IMR-90 (cell line): ENCODE results near the gene POU2F1. TPM values are rescaled to one million over a fixed set of nuclear protein-coding genes. Genes with fewer than 3 reads are reported as not detected.

Experiments used
- ATAC-seq: fragments of 200-7000 bp; cut with Tn5 transposase; 2 replicates; pipeline ENCODE4 v1.9.1; 2020; ENCODE audit warnings: low read depth, mild to moderate bottlenecking, moderate library complexity
- BruUV-seq: library from RNA; stranded (reverse); fragments of 400-500 nt; replicated peaks from 2 replicates; lab custom pipeline; 2021; lab: Mats Ljungman, UMichigan
- CTCF ChIA-PET: fragments of 300-600 bp; formaldehyde crosslinking; extraction: SDS; loops from one replicate; lab custom pipeline; 2021; ENCODE audit warnings: antibody characterized with exemption; lab: Yijun Ruan, JAX
- POLR2A ChIA-PET: fragments of 300-600 bp; sonication (Branson Sonifier 250); formaldehyde crosslinking; loops from one replicate; lab custom pipeline; 2022; ENCODE audit warnings: antibody characterized with exemption; ENCODE audit not compliant: unreplicated experiment; lab: Charles Lee
- DNase-seq: peaks from one replicate; pipeline ENCODE4 v3.0.0; 2013
- H2AFZ ChIP-seq: replicated peaks from 2 replicates; pipeline ENCODE3; 2013; ENCODE audit warnings: low read length, mild to moderate bottlenecking; ENCODE audit not compliant: poor library complexity
- H2AK5ac ChIP-seq: 2 replicates; pipeline ENCODE4 v1.6.1; 2013; ENCODE audit warnings: low read depth, low read length, inconsistent platforms
- H2AK9ac ChIP-seq: replicated peaks from 2 replicates; pipeline ENCODE3; 2013; ENCODE audit warnings: mild to moderate bottlenecking, low read depth, low read length, moderate library complexity; ENCODE audit not compliant: poor library complexity
- H2BK120ac ChIP-seq: 2 replicates; pipeline ENCODE4 v1.6.1; 2013; ENCODE audit warnings: low read depth, low read length, inconsistent platforms
- H2BK15ac ChIP-seq: 3 replicates; pipeline ENCODE4 v1.6.1; 2013; ENCODE audit warnings: low read depth, low read length, inconsistent platforms
- H2BK20ac ChIP-seq: 2 replicates; pipeline ENCODE4 v1.6.1; 2013; ENCODE audit warnings: low read depth, mild to moderate bottlenecking, inconsistent platforms, low read length, moderate library complexity
- H2BK5ac ChIP-seq: 2 replicates; pipeline ENCODE4 v1.6.1; 2013; ENCODE audit warnings: mild to moderate bottlenecking, low read depth, low read length, inconsistent platforms; ENCODE audit not compliant: poor library complexity, severe bottlenecking
- H3K14ac ChIP-seq: replicated peaks from 2 replicates; pipeline ENCODE4 v1.6.1; 2013; ENCODE audit warnings: low read depth, low read length, inconsistent platforms
- H3K18ac ChIP-seq: 2 replicates; pipeline ENCODE4 v1.6.1; 2013; ENCODE audit warnings: low read depth, low read length, control low read depth
- H3K23ac ChIP-seq: 2 replicates; pipeline ENCODE4 v1.6.1; 2013; ENCODE audit warnings: low read depth, low read length, inconsistent platforms
- H3K27ac ChIP-seq: 2 replicates; pipeline ENCODE4 v1.5.1; 2013; ENCODE audit warnings: mild to moderate bottlenecking, control low read depth, low read length; ENCODE audit not compliant: insufficient read depth
- H3K27me3 ChIP-seq: 2 replicates; pipeline ENCODE4 v1.6.1; 2013; ENCODE audit warnings: low read length; ENCODE audit not compliant: control insufficient read depth, insufficient read depth
- H3K36me3 ChIP-seq: 2 replicates; pipeline ENCODE4 v1.6.1; 2013; ENCODE audit warnings: low read length, mixed read lengths; ENCODE audit not compliant: control insufficient read depth, insufficient read depth
- H3K4ac ChIP-seq: 2 replicates; pipeline ENCODE4 v1.6.1; 2013; ENCODE audit warnings: low read depth, low read length, inconsistent platforms
- H3K4me1 ChIP-seq: 2 replicates; pipeline ENCODE4 v1.6.1; 2013; ENCODE audit warnings: low read length, mixed read lengths; ENCODE audit not compliant: control insufficient read depth, insufficient read depth
- H3K4me2 ChIP-seq: 2 replicates; pipeline ENCODE4 v1.6.1; 2013; ENCODE audit warnings: low read depth, mild to moderate bottlenecking, control low read depth, low read length, moderate library complexity
- H3K4me3 ChIP-seq: 2 replicates; pipeline ENCODE4 v1.5.1; 2013; ENCODE audit warnings: low read depth, mild to moderate bottlenecking, control low read depth, low read length, moderate library complexity; ENCODE audit not compliant: insufficient read depth
- H3K56ac ChIP-seq: 2 replicates; pipeline ENCODE4 v1.6.1; 2013; ENCODE audit warnings: low read length, inconsistent platforms; ENCODE audit not compliant: insufficient read depth; ENCODE audit errors: extremely low read depth
- H3K79me1 ChIP-seq, 2 experiments: 2 replicates each; pipeline ENCODE4 v1.6.1; 2013; ENCODE audit warnings: low read length in 2 of 2, inconsistent platforms in 1 of 2, low read depth in 1 of 2
- H3K9ac ChIP-seq: 2 replicates; pipeline ENCODE4 v1.6.1; 2013; ENCODE audit warnings: low read depth, low read length, control low read depth
- H3K9me1 ChIP-seq: 2 replicates; pipeline ENCODE4 v1.6.1; 2013; ENCODE audit warnings: low read length, inconsistent platforms; ENCODE audit not compliant: insufficient read depth
- H3K9me3 ChIP-seq: 2 replicates; pipeline ENCODE4 v1.6.1; 2013; ENCODE audit warnings: low read length; ENCODE audit not compliant: control insufficient read depth, insufficient read depth
- H4K20me1 ChIP-seq: 2 replicates; pipeline ENCODE4 v1.6.1; 2013; ENCODE audit warnings: low read length, inconsistent platforms; ENCODE audit not compliant: insufficient read depth
- H4K5ac ChIP-seq: 2 replicates; pipeline ENCODE4 v1.6.1; 2013; ENCODE audit warnings: mild to moderate bottlenecking, low read depth, low read length, control low read depth
- H4K8ac ChIP-seq, 2 experiments: 2 replicates each; pipeline ENCODE4 v1.6.1; 2013; ENCODE audit warnings: low read depth in 2 of 2, low read length in 2 of 2, control low read depth in 1 of 2, inconsistent platforms in 1 of 2
- H4K91ac ChIP-seq: 2 replicates; pipeline ENCODE4 v1.6.1; 2013; ENCODE audit warnings: low read depth, low read length, inconsistent platforms; ENCODE audit not compliant: insufficient read depth
- BHLHE40 ChIP-seq: fragments of 150-350 bp; IDR thresholded peaks from 2 replicates; pipeline ENCODE4 v1.6.1; 2016; ENCODE audit warnings: mild to moderate bottlenecking, low read depth, low read length
- CEBPB ChIP-seq: IDR thresholded peaks from 2 replicates; pipeline ENCODE4 v1.6.1; 2012; ENCODE audit warnings: low read depth, low read length, improper control_type of control experiment
- CHD1 ChIP-seq: IDR thresholded peaks from 2 replicates; pipeline ENCODE4 v1.6.1; 2012; ENCODE audit warnings: low read depth, low read length, improper control_type of control experiment
- FOS ChIP-seq: fragments of 150-350 bp; IDR thresholded peaks from 2 replicates; pipeline ENCODE4 v1.6.1; 2016; ENCODE audit warnings: low read depth, low read length
- MAFK ChIP-seq: IDR thresholded peaks from 2 replicates; pipeline ENCODE4 v1.6.1; 2012; ENCODE audit warnings: low read depth, low read length, improper control_type of control experiment
- MAZ ChIP-seq: IDR thresholded peaks from 2 replicates; pipeline ENCODE4 v1.6.1; 2012; ENCODE audit warnings: low read depth, mild to moderate bottlenecking, low read length, improper control_type of control experiment, moderate library complexity, borderline replicate concordance
- MXI1 ChIP-seq: IDR thresholded peaks from 2 replicates; pipeline ENCODE4 v1.6.1; 2012; ENCODE audit warnings: low read depth, mild to moderate bottlenecking, low read length, moderate library complexity, borderline replicate concordance
- NFE2L2 ChIP-seq: fragments of 150-350 bp; IDR thresholded peaks from 2 replicates; pipeline ENCODE4 v1.6.1; 2016; ENCODE audit warnings: low read depth, mild to moderate bottlenecking, low read length
- POLR2A ChIP-seq: IDR thresholded peaks from 2 replicates; pipeline ENCODE4 v1.6.1; 2012; ENCODE audit warnings: mild to moderate bottlenecking, low read depth, low read length
- RAD21 ChIP-seq: IDR thresholded peaks from 2 replicates; pipeline ENCODE4 v1.6.1; 2012; ENCODE audit warnings: low read length, improper control_type of control experiment
- RCOR1 ChIP-seq: IDR thresholded peaks from 2 replicates; pipeline ENCODE4 v1.6.1; 2012; ENCODE audit warnings: mild to moderate bottlenecking, low read length, improper control_type of control experiment; ENCODE audit not compliant: insufficient replicate concordance
- RFX5 ChIP-seq: IDR thresholded peaks from 2 replicates; pipeline ENCODE4 v1.8.0; 2012; ENCODE audit warnings: low read depth, mild to moderate bottlenecking, low read length, moderate library complexity
- SMC3 ChIP-seq: fragments of 150-350 bp; IDR thresholded peaks from 2 replicates; pipeline ENCODE4 v1.6.1; 2016; ENCODE audit warnings: low read depth, mild to moderate bottlenecking, antibody characterized with exemption, low read length, moderate library complexity
- WGBS, 2 experiments: methylation state at CpG; one replicate each; pipeline versions ENCODE4 v1.1.5 to v1.1.7; 2013; ENCODE audit warnings: missing lambda C conversion rate in 2 of 2; ENCODE audit not compliant: insufficient read length in 1 of 2; ENCODE audit errors: extremely low coverage in 2 of 2; 5-methylcytosine and 5-hydroxymethylcytosine counted together
- dilution Hi-C: fragments of 300-500 bp; cut with HindIII; formaldehyde crosslinking; loops from one replicate; pipeline ENCODE4 v1.14.3; 2018; ENCODE audit warnings: low sequenced_read_pairs; ENCODE audit not compliant: unreplicated experiment
- in situ Hi-C: fragments of 300-500 bp; cut with MboI; formaldehyde crosslinking; loops from 3 replicates; pipeline ENCODE4 v1.14.3; 2019; ENCODE audit warnings: low sequenced_read_pairs, inconsistent platforms, mixed read lengths
- intact Hi-C: fragments of 100-400 bp; cut with micrococcal nuclease; formaldehyde crosslinking; loops from 2 replicates; pipeline ENCODE4 v1.10.0; 2022
- polyA plus RNA-seq, 3 experiments: library from polyadenylated mRNA; depleted of rRNA; stranded (reverse); fragments of >200 nt; gene quantifications; 2 replicates each; pipeline ENCODE4 v1.2.3, GENCODE V29; 2012; ENCODE audit warnings: low replicate concordance in 1 of 3
- total RNA-seq: library from RNA; depleted of rRNA; stranded (reverse); fragments of >200 nt; gene quantifications from 2 replicates; pipeline ENCODE4 v1.2.3, GENCODE V29; 2012
- TF ChIP-seq, protein P1 (sequence below): fragments of 150-350 bp; IDR thresholded peaks from 2 replicates; pipeline ENCODE4 v1.6.1; 2017; ENCODE audit warnings: mild to moderate bottlenecking, antibody characterized with exemption, low read length, low read depth
- TF ChIP-seq, protein P2 (sequence below): fragments of 150-350 bp; IDR thresholded peaks from 2 replicates; pipeline ENCODE4 v1.6.1; 2016; ENCODE audit warnings: low read depth, mild to moderate bottlenecking, low read length, moderate library complexity, borderline replicate concordance
- TF ChIP-seq, protein P3 (sequence below): conservative IDR thresholded peaks from 2 replicates; pipeline ENCODE4 v1.5.1; 2012; ENCODE audit warnings: mild to moderate bottlenecking, low read depth, low read length, improper control_type of control experiment

Gene POU2F1
- total and polyA plus RNA-seq, 2 of the 4 experiments (the other 2 are of a cell fraction) = 1.2 to 3.4 TPM

GRCh38 chr1:167304165-167304564 is 83.5 kb downstream of the POU2F1 start:
- Histone ChIP-seq H2BK120ac (no peak overlapping the region), H3K14ac (no peak overlapping the region), H4K20me1 (no peaks in the 10 kb centered on the region), H2AFZ (no peak overlapping the region), H3K9ac (no peak overlapping the region), H3K27ac (no peak overlapping the region), H3K23ac (no peak overlapping the region), H4K5ac (no peak overlapping the region), H3K4ac (no peak overlapping the region), H3K4me3 (no peak overlapping the region), H3K56ac (no peak overlapping the region), H3K9me3 (no peaks in the 10 kb centered on the region), H3K79me1 (peaks cover 0 to 3% of the 10 kb centered on the region in 2 experiments; a peak in 1 of 4 replicates), H2AK9ac (no peak overlapping the region), H3K4me2 (no peak overlapping the region), H3K4me1 (no peaks in the 10 kb centered on the region), H2BK5ac (no peak overlapping the region), H3K9me1 (no peaks in the 10 kb centered on the region), H3K18ac (no peak overlapping the region), H3K36me3 (no peaks in the 10 kb centered on the region), H2AK5ac (no peak overlapping the region), H2BK20ac (no peak overlapping the region), H3K27me3 (no peaks in the 10 kb centered on the region), H4K8ac (no peak overlapping the region), H4K91ac (no peak overlapping the region), H2BK15ac (no peak overlapping the region)
- POLR2A ChIA-PET = interaction anchor here (0.6 kb wide), 1 partner anchor 34 kb away, joined by 4 read pairs; no protein-coding TSS in a partner anchor
- ATAC-seq = no peak
- no peak for TF ChIP-seq NFE2L2
- no peak for TF ChIP-seq MXI1
- no peak for TF ChIP-seq RCOR1
- no peak for TF ChIP-seq RFX5
- no peak for TF ChIP-seq POLR2A
- TF ChIP-seq, protein P1, sequence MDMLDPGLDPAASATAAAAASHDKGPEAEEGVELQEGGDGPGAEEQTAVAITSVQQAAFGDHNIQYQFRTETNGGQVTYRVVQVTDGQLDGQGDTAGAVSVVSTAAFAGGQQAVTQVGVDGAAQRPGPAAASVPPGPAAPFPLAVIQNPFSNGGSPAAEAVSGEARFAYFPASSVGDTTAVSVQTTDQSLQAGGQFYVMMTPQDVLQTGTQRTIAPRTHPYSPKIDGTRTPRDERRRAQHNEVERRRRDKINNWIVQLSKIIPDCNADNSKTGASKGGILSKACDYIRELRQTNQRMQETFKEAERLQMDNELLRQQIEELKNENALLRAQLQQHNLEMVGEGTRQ = no peak
- no peak for TF ChIP-seq CHD1
- TF ChIP-seq MAFK = no peak
- TF ChIP-seq RAD21 = no peak
- no peak for TF ChIP-seq FOS
- TF ChIP-seq, protein P2, sequence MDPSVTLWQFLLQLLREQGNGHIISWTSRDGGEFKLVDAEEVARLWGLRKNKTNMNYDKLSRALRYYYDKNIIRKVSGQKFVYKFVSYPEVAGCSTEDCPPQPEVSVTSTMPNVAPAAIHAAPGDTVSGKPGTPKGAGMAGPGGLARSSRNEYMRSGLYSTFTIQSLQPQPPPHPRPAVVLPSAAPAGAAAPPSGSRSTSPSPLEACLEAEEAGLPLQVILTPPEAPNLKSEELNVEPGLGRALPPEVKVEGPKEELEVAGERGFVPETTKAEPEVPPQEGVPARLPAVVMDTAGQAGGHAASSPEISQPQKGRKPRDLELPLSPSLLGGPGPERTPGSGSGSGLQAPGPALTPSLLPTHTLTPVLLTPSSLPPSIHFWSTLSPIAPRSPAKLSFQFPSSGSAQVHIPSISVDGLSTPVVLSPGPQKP = no peak
- no peak for TF ChIP-seq MAZ
- no peak for TF ChIP-seq CEBPB
- no peak for TF ChIP-seq SMC3
- TF ChIP-seq BHLHE40 = no peak
- TF ChIP-seq, protein P3, sequence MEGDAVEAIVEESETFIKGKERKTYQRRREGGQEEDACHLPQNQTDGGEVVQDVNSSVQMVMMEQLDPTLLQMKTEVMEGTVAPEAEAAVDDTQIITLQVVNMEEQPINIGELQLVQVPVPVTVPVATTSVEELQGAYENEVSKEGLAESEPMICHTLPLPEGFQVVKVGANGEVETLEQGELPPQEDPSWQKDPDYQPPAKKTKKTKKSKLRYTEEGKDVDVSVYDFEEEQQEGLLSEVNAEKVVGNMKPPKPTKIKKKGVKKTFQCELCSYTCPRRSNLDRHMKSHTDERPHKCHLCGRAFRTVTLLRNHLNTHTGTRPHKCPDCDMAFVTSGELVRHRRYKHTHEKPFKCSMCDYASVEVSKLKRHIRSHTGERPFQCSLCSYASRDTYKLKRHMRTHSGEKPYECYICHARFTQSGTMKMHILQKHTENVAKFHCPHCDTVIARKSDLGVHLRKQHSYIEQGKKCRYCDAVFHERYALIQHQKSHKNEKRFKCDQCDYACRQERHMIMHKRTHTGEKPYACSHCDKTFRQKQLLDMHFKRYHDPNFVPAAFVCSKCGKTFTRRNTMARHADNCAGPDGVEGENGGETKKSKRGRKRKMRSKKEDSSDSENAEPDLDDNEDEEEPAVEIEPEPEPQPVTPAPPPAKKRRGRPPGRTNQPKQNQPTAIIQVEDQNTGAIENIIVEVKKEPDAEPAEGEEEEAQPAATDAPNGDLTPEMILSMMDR = no peak
- in situ Hi-C loops (no loop called here), dilution Hi-C loops (no loop called here), intact Hi-C loops (no loop called here)
- CTCF ChIA-PET = no interaction called here
- BruUV-seq = no TSS peak
- WGBS, 2 experiments = no CpG with 5 or more reads among the region's 4 CpGs
- DNase-seq = no peak
